B cell (primary cell): ENCODE results near the gene HMCN1. TPM values are rescaled to one million over a fixed set of nuclear protein-coding genes. Genes with fewer than 3 reads are reported as not detected.

ENCODE experiments used
- ATAC-seq: fragments of 200-7000 bp; cut with Tn5 transposase; one replicate; pipeline ENCODE4 v1.10.0; 2021; ENCODE audit warnings: low read depth, mild to moderate bottlenecking, moderate number of reproducible peaks, moderate library complexity
- CTCF ChIA-PET: fragments of 350-600 bp; sonication (Branson Sonifier 250); formaldehyde crosslinking; loops from one replicate; lab custom pipeline; 2021; ENCODE audit warnings: antibody characterized with exemption, inconsistent platforms; lab: Charles Lee
- POLR2A ChIA-PET: fragments of 350-600 bp; sonication (Branson Sonifier 250); formaldehyde crosslinking; loops from one replicate; lab custom pipeline; 2021; ENCODE audit warnings: antibody characterized with exemption; lab: Charles Lee
- DNase-seq: peaks from one replicate; pipeline ENCODE4 v3.0.0; 2013
- H2AFZ ChIP-seq: 2 replicates; pipeline ENCODE4 v1.6.1; 2012; ENCODE audit warnings: mild to moderate bottlenecking, low read depth, low read length; ENCODE audit not compliant: insufficient read depth, poor library complexity, severe bottlenecking
- H3K27ac ChIP-seq, 2 donors: 1 replicate in 1 of 2; 2 replicates in 1 of 2; pipeline ENCODE4 v1.5.1; 2012 to 2013; ENCODE audit warnings: low read length in 2 of 2, mild to moderate bottlenecking in 2 of 2, moderate library complexity in 1 of 2
- H3K27me3 ChIP-seq, 4 experiments: fragments of 200-600 bp in 1 of 4; sonication (generic) in 1 of 4; replicated peaks in 1 of 4; 1 replicate in 2 of 4; 2 replicates in 2 of 4; pipeline versions ENCODE4 v1.6.1 to v1.7.0; 2013 to 2016; ENCODE audit warnings: low read length in 3 of 4, mild to moderate bottlenecking in 2 of 4, mixed read lengths in 1 of 4, moderate library complexity in 1 of 4; ENCODE audit not compliant: insufficient read depth in 4 of 4, control insufficient read depth in 3 of 4; ENCODE audit errors: control extremely low read depth in 1 of 4
- H3K36me3 ChIP-seq, 2 experiments: replicated peaks in 1 of 2; 1 replicate in 1 of 2; 2 replicates in 1 of 2; pipeline versions ENCODE4 v1.6.1 to v1.7.1; 2013; ENCODE audit warnings: low read length in 1 of 2; ENCODE audit not compliant: insufficient read depth in 2 of 2, control insufficient read depth in 1 of 2; ENCODE audit errors: control extremely low read depth in 1 of 2, extremely low read depth in 1 of 2
- H3K4me1 ChIP-seq, 2 donors: fragments of 200-600 bp in 1 of 2; sonication (generic) in 1 of 2; 1 replicate in 1 of 2; 2 replicates in 1 of 2; pipeline versions ENCODE4 v1.5.1 to v1.6.1; 2013 to 2017; ENCODE audit warnings: low read length in 2 of 2; ENCODE audit not compliant: control insufficient read depth in 2 of 2, insufficient read depth in 2 of 2
- H3K4me2 ChIP-seq: replicated peaks from 2 replicates; pipeline ENCODE3; 2012; ENCODE audit warnings: mild to moderate bottlenecking, low read depth, low read length; ENCODE audit not compliant: poor library complexity, severe bottlenecking
- H3K4me3 ChIP-seq, 5 experiments: fragments of 200-600 bp in 1 of 5; sonication (generic) in 1 of 5; 1 replicate in 3 of 5; 2 replicates in 2 of 5; pipeline versions ENCODE4 v1.5.1 to v1.7.0; 2011 to 2016; ENCODE audit warnings: low read length in 4 of 5, mild to moderate bottlenecking in 4 of 5, low read depth in 2 of 5, control low read depth in 1 of 5, moderate library complexity in 1 of 5; ENCODE audit not compliant: insufficient read depth in 1 of 5; ENCODE audit errors: control extremely low read depth in 1 of 5, extremely low read depth in 1 of 5
- H3K79me2 ChIP-seq: fragments of 200-600 bp; sonication (generic); one replicate; pipeline ENCODE4 v1.6.0; 2016; ENCODE audit warnings: low read length; ENCODE audit not compliant: control insufficient read depth, insufficient read depth
- H3K9ac ChIP-seq: fragments of 200-600 bp; sonication (generic); 2 replicates; pipeline ENCODE4 v1.6.1; 2017; ENCODE audit warnings: mild to moderate bottlenecking, low read length, moderate library complexity
- H3K9me3 ChIP-seq, 3 donors: one replicate each; pipeline versions ENCODE4 v1.6.1 to v1.7.1; 2013; ENCODE audit warnings: low read length in 2 of 3; ENCODE audit not compliant: control insufficient read depth in 2 of 3, insufficient read depth in 1 of 3; ENCODE audit errors: control extremely low read depth in 1 of 3
- H4K20me1 ChIP-seq: 2 replicates; pipeline ENCODE4 v1.6.0; 2012; ENCODE audit warnings: mild to moderate bottlenecking, low read length; ENCODE audit not compliant: insufficient read depth, control insufficient read depth, poor library complexity, severe bottlenecking
- H3K27ac Mint-ChIP-seq: one replicate; pipeline ENCODE4 v1.8.0; 2021; ENCODE audit warnings: mixed read lengths
- H3K27me3 Mint-ChIP-seq: one replicate; pipeline ENCODE4 v1.8.0; 2021; ENCODE audit warnings: mixed read lengths
- H3K4me1 Mint-ChIP-seq: one replicate; pipeline ENCODE4 v1.8.0; 2021; ENCODE audit warnings: mixed read lengths
- H3K4me3 Mint-ChIP-seq: one replicate; pipeline ENCODE4 v1.8.0; 2021; ENCODE audit warnings: mixed read lengths
- H3K9me3 Mint-ChIP-seq: one replicate; pipeline ENCODE4 v1.8.0; 2022; ENCODE audit warnings: mixed read lengths; ENCODE audit not compliant: insufficient read depth
- EZH2 ChIP-seq: IDR thresholded peaks from 2 replicates; pipeline ENCODE4 v1.6.1; 2012; ENCODE audit warnings: borderline replicate concordance, low read depth, mild to moderate bottlenecking, moderate library complexity, low read length; ENCODE audit not compliant: insufficient read depth, poor library complexity, severe bottlenecking
- WGBS: methylation state at CpG from one replicate; pipeline ENCODE4 v1.1.5; 2013; ENCODE audit warnings: missing lambda C conversion rate; ENCODE audit not compliant: insufficient coverage; 5-methylcytosine and 5-hydroxymethylcytosine counted together
- intact Hi-C: fragments of 100-400 bp; cut with micrococcal nuclease; formaldehyde crosslinking; loops from one replicate; pipeline ENCODE4 v1.10.0; 2022
- polyA plus RNA-seq: library from polyadenylated mRNA; depleted of rRNA; stranded (reverse); fragments of >200 nt; gene quantifications from 2 replicates; pipeline ENCODE4 v1.2.3, GENCODE V29; 2012
- total RNA-seq, 2 donors: library from RNA; stranded (reverse); fragments of 120-200 nt in 1 of 2; gene quantifications; 1 replicate in 1 of 2; 2 replicates in 1 of 2; pipeline versions ENCODE4 v1.2.3 to v1.2.4, GENCODE V29; 2013 to 2022
- TF ChIP-seq, protein P1 (sequence below): fragments of 200-600 bp; IDR thresholded peaks from one replicate; pipeline ENCODE4 v1.8.0; 2022; ENCODE audit warnings: antibody characterized with exemption, mild to moderate bottlenecking

HMCN1 gene
- total and polyA plus RNA-seq, 2 donors (not counting 1 experiment from before 2014, with no cell fraction given), result not detected

DNA sequence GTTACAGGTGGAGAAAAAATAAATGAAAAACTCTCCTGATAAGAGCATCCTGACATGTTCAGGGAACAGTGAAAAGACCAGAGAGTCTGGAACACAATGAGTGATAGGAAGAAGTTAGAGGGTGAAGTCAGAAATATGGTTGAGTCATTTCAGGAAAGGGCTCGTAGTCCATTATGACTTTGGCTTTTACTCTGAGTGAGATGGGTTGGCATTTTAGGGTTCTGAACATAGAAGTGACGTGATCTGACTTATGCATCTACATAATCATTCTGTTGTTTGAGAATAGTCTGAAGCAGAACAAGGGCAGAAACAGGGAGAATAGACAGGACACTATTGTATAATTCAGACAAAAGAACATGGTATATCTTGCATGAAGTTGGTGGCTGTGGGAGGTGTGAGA, 5.8 kb downstream of the HMCN1 start:
- no peak overlapping the region for H3K4me3 ChIP-seq
- DNase-seq (no peak), ATAC-seq (no peak)
- peaks cover 0 to 4% (median 2%) of the 10 kb centered on the region in 3 donors for H3K9me3 ChIP-seq
- no peak overlapping the region for H2AFZ ChIP-seq
- H3K27me3 ChIP-seq, result peaks cover 0 to 26% (median 14%) of the 10 kb centered on the region in 4 experiments
- Mint-ChIP-seq H3K4me3 (no peak overlapping the region), H3K9me3 (peaks cover 9% of the 10 kb centered on the region), H3K4me1 (peaks cover 6% of the 10 kb centered on the region), H3K27ac (no peak overlapping the region), H3K27me3 (peaks cover 49% of the 10 kb centered on the region)
- no peaks in the 10 kb centered on the region for H3K79me2 ChIP-seq
- H3K27ac ChIP-seq, result no peak overlapping the region
- no peak overlapping the region for H3K9ac ChIP-seq
- TF ChIP-seq, protein P1, sequence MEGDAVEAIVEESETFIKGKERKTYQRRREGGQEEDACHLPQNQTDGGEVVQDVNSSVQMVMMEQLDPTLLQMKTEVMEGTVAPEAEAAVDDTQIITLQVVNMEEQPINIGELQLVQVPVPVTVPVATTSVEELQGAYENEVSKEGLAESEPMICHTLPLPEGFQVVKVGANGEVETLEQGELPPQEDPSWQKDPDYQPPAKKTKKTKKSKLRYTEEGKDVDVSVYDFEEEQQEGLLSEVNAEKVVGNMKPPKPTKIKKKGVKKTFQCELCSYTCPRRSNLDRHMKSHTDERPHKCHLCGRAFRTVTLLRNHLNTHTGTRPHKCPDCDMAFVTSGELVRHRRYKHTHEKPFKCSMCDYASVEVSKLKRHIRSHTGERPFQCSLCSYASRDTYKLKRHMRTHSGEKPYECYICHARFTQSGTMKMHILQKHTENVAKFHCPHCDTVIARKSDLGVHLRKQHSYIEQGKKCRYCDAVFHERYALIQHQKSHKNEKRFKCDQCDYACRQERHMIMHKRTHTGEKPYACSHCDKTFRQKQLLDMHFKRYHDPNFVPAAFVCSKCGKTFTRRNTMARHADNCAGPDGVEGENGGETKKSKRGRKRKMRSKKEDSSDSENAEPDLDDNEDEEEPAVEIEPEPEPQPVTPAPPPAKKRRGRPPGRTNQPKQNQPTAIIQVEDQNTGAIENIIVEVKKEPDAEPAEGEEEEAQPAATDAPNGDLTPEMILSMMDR, result no peak
- no peak for TF ChIP-seq EZH2
- H3K4me1 ChIP-seq, result no peaks in the 10 kb centered on the region
- no CpG with 5 or more reads among the region's 2 CpGs for WGBS
- no peaks in the 10 kb centered on the region for H4K20me1 ChIP-seq
- ChIA-PET CTCF (no interaction called here), POLR2A (no interaction called here)
- intact Hi-C loops, result no loop called here
- no peaks in the 10 kb centered on the region for H3K36me3 ChIP-seq
- H3K4me2 ChIP-seq, result no peak overlapping the region

DNA sequence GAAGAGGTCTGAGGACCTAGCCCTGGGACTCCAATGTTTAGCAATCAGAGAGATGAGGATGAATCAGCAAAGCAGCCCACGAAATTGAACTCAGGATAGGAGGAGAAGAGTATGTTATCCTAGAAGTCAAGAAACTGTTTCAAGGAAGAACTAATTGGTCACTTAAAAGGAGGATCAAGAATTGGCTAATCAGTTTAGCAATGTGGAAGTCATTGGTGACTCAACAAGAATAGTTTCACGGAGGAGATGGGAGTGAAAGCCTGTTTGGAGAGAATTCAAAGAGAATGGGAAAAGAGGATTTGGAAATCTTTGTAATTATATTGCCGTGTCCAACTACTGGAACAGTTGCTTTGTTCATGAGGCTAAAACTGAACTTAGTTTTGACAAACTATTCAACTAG, 7.4 kb downstream of the HMCN1 start:
- Mint-ChIP-seq H3K4me3 (no peak overlapping the region), H3K27ac (no peak overlapping the region), H3K9me3 (peaks cover 9% of the 10 kb centered on the region), H3K4me1 (no peaks in the 10 kb centered on the region), H3K27me3 (peaks cover 38% of the 10 kb centered on the region)
- no peaks in the 10 kb centered on the region for H4K20me1 ChIP-seq
- peaks cover 0 to 4% (median 2%) of the 10 kb centered on the region in 3 donors for H3K9me3 ChIP-seq
- CTCF ChIA-PET, result no interaction called here
- no peaks in the 10 kb centered on the region for H3K4me1 ChIP-seq
- no peak overlapping the region for H3K4me2 ChIP-seq
- TF ChIP-seq EZH2, result no peak
- TF ChIP-seq, protein P1, result no peak
- H3K27me3 ChIP-seq, result peaks cover 0 to 16% (median 5%) of the 10 kb centered on the region in 4 experiments
- POLR2A ChIA-PET, result no interaction called here
- intact Hi-C loops, result no loop called here
- H3K4me3 ChIP-seq, result no peak overlapping the region
- H3K79me2 ChIP-seq, result no peaks in the 10 kb centered on the region
- H3K27ac ChIP-seq, result no peak overlapping the region
- no peaks in the 10 kb centered on the region for H3K36me3 ChIP-seq
- H2AFZ ChIP-seq, result no peak overlapping the region
- ATAC-seq (no peak), DNase-seq (no peak)
- H3K9ac ChIP-seq, result no peak overlapping the region
- WGBS, result 75% methylated on average over 2 of the region's 3 CpGs
